ENCODE results near the gene STOX2. TPM values are rescaled to one million over a fixed set of nuclear protein-coding genes. Genes with fewer than 3 reads are reported as not detected.

STOX2 gene
- total RNA-seq, 1 experiment from 2014 or later: 28.9 TPM

- no peaks in the 10 kb centered on the region for H3K27me3 ChIP-seq (ENCODE audit: control insufficient read depth, insufficient read depth, low read length)
- no peak for DNase-seq
Observed at GRCh38 chr4:183875251-183875825, 29.8 kb upstream of the STOX2 start.

GRCh38 chr4:183876268-183876934, 28.7 kb upstream of the STOX2 start:
- Histone ChIP-seq H3K4me3 (ENCODE audit: insufficient read depth, low read depth, low read length) (no peak overlapping the region), H3K36me3 (replicated peaks; ENCODE audit: control insufficient read depth, insufficient read depth, low read length) (no peaks in the 10 kb centered on the region), H3K27me3 (ENCODE audit: control insufficient read depth, insufficient read depth, low read length) (no peaks in the 10 kb centered on the region)
- DNase-seq: no peak

More at GRCh38 chr4:183875251-183875825, 29.8 kb upstream of the STOX2 start:
- Histone ChIP-seq H3K36me3 (replicated peaks; ENCODE audit: control insufficient read depth, insufficient read depth, low read length) (no peaks in the 10 kb centered on the region), H3K4me3 (ENCODE audit: insufficient read depth, low read depth, low read length) (no peak overlapping the region)

- H3K36me3 ChIP-seq (replicated peaks; ENCODE audit: control insufficient read depth, insufficient read depth, low read length): no peaks in the 10 kb centered on the region
- DNase-seq: no peak
- no peak overlapping the region for H3K4me3 ChIP-seq (ENCODE audit: insufficient read depth, low read depth, low read length)
- H3K27me3 ChIP-seq (ENCODE audit: control insufficient read depth, insufficient read depth, low read length): no peaks in the 10 kb centered on the region
Observed at GRCh38 chr4:183878251-183878970, 26.7 kb upstream of the STOX2 start.

- no peak overlapping the region for H3K4me3 ChIP-seq (ENCODE audit: insufficient read depth, low read depth, low read length)
- no peaks in the 10 kb centered on the region for H3K27me3 ChIP-seq (ENCODE audit: control insufficient read depth, insufficient read depth, low read length)
- no peak for DNase-seq
- no peaks in the 10 kb centered on the region for H3K36me3 ChIP-seq (replicated peaks; ENCODE audit: control insufficient read depth, insufficient read depth, low read length)
Observed at GRCh38 chr4:183885205-183885720, 19.8 kb upstream of the STOX2 start.

GRCh38 chr4:183887351-183887750, 17.8 kb upstream of the STOX2 start:
- Histone ChIP-seq H3K36me3 (replicated peaks; ENCODE audit: control insufficient read depth, insufficient read depth, low read length) (no peaks in the 10 kb centered on the region), H3K27me3 (ENCODE audit: control insufficient read depth, insufficient read depth, low read length) (no peaks in the 10 kb centered on the region), H3K4me3 (ENCODE audit: insufficient read depth, low read depth, low read length) (no peak overlapping the region)
- peak; percentile 43 for DNase-seq

GRCh38 chr4:183888564-183888963, 16.5 kb upstream of the STOX2 start:
- H3K27me3 ChIP-seq (ENCODE audit: control insufficient read depth, insufficient read depth, low read length): no peaks in the 10 kb centered on the region
- no peak for DNase-seq
- H3K4me3 ChIP-seq (ENCODE audit: insufficient read depth, low read depth, low read length): no peak overlapping the region
- no peaks in the 10 kb centered on the region for H3K36me3 ChIP-seq (replicated peaks; ENCODE audit: control insufficient read depth, insufficient read depth, low read length)

GRCh38 chr4:183889190-183889589, 15.9 kb upstream of the STOX2 start:
- Histone ChIP-seq H3K4me3 (ENCODE audit: insufficient read depth, low read depth, low read length) (no peak overlapping the region), H3K27me3 (ENCODE audit: control insufficient read depth, insufficient read depth, low read length) (no peaks in the 10 kb centered on the region), H3K36me3 (replicated peaks; ENCODE audit: control insufficient read depth, insufficient read depth, low read length) (no peaks in the 10 kb centered on the region)
- no peak for DNase-seq

GRCh38 chr4:183897193-183897592, 7.9 kb upstream of the STOX2 start:
- no peak for DNase-seq
- no peaks in the 10 kb centered on the region for H3K36me3 ChIP-seq (replicated peaks; ENCODE audit: control insufficient read depth, insufficient read depth, low read length)
- H3K27me3 ChIP-seq (ENCODE audit: control insufficient read depth, insufficient read depth, low read length): no peaks in the 10 kb centered on the region
- H3K4me3 ChIP-seq (ENCODE audit: insufficient read depth, low read depth, low read length): no peak overlapping the region

GRCh38 chr4:183898456-183898855, 6.7 kb upstream of the STOX2 start:
- Histone ChIP-seq H3K4me3 (ENCODE audit: insufficient read depth, low read depth, low read length) (no peak overlapping the region), H3K36me3 (replicated peaks; ENCODE audit: control insufficient read depth, insufficient read depth, low read length) (no peaks in the 10 kb centered on the region), H3K27me3 (ENCODE audit: control insufficient read depth, insufficient read depth, low read length) (no peaks in the 10 kb centered on the region)
- no peak for DNase-seq

GRCh38 chr4:183903021-183903760, 1.9 kb upstream of the STOX2 start:
- peaks cover 14% of the 10 kb centered on the region; the same call in 1 of the 2 replicates for H3K27me3 ChIP-seq (ENCODE audit: control insufficient read depth, insufficient read depth, low read length)

GRCh38 chr4:183905593-183906488, 734 bp downstream of the STOX2 start:
- peaks cover 15% of the 10 kb centered on the region; the same call in 1 of the 2 replicates for H3K27me3 ChIP-seq (ENCODE audit: control insufficient read depth, insufficient read depth, low read length)

More at GRCh38 chr4:183903021-183903760, 1.9 kb upstream of the STOX2 start:
- no peak for DNase-seq
- Histone ChIP-seq H3K4me3 (ENCODE audit: insufficient read depth, low read depth, low read length) (no peak overlapping the region), H3K36me3 (replicated peaks; ENCODE audit: control insufficient read depth, insufficient read depth, low read length) (no peaks in the 10 kb centered on the region)

GRCh38 chr4:183906489-183906738, 1.3 kb downstream of the STOX2 start:
- DNase-seq: no peak
- peaks cover 15% of the 10 kb centered on the region; the same call in 1 of the 2 replicates for H3K27me3 ChIP-seq (ENCODE audit: control insufficient read depth, insufficient read depth, low read length)

More at GRCh38 chr4:183905593-183906488, 734 bp downstream of the STOX2 start:
- H3K4me3 ChIP-seq (ENCODE audit: insufficient read depth, low read depth, low read length): peak overlapping the region; percentile 90
- peak; percentile 93 for DNase-seq
- no peaks in the 10 kb centered on the region for H3K36me3 ChIP-seq (replicated peaks; ENCODE audit: control insufficient read depth, insufficient read depth, low read length)

GRCh38 chr4:183906739-183907651, 1.9 kb downstream of the STOX2 start:
- Histone ChIP-seq H3K36me3 (replicated peaks; ENCODE audit: control insufficient read depth, insufficient read depth, low read length) (no peaks in the 10 kb centered on the region), H3K27me3 (ENCODE audit: control insufficient read depth, insufficient read depth, low read length) (peaks cover 15% of the 10 kb centered on the region; the same call in 1 of the 2 replicates), H3K4me3 (ENCODE audit: insufficient read depth, low read depth, low read length) (peak overlapping the region; percentile 90)
- DNase-seq: peak; percentile 79

More at GRCh38 chr4:183906489-183906738, 1.3 kb downstream of the STOX2 start:
- peak overlapping the region; percentile 90 for H3K4me3 ChIP-seq (ENCODE audit: insufficient read depth, low read depth, low read length)
- no peaks in the 10 kb centered on the region for H3K36me3 ChIP-seq (replicated peaks; ENCODE audit: control insufficient read depth, insufficient read depth, low read length)

Data from H7 (cell line).